CD4-positive, alpha-beta T cell treated with Interferon alpha-2 for 1 hour (primary cell): ENCODE results near the gene C6.
"Not testable (repeated sequence)": the region's sequence is repeated elsewhere in the genome, so short reads cannot be mapped to it uniquely, and the experiment has no call there.

Experiments used
- DNase-seq, 2 donors: peaks; one replicate each; pipeline ENCODE4 v3.0.0-alpha.2; 2020 to 2022

The C6 gene

GRCh38 chr5:41213340-41213739 lies at the start of gene C6:
C6 (minus strand) TSS chr5:41213532; CDS start chr5:41203230, 10,302 bp downstream.
- DNase-seq: no peak

- no peak for DNase-seq
Observed at GRCh38 chr5:41256400-41256799, 43.1 kb upstream of the C6 start.

- no peak for DNase-seq
Observed at GRCh38 chr5:41253109-41253508, 39.8 kb upstream of the C6 start.

DNA sequence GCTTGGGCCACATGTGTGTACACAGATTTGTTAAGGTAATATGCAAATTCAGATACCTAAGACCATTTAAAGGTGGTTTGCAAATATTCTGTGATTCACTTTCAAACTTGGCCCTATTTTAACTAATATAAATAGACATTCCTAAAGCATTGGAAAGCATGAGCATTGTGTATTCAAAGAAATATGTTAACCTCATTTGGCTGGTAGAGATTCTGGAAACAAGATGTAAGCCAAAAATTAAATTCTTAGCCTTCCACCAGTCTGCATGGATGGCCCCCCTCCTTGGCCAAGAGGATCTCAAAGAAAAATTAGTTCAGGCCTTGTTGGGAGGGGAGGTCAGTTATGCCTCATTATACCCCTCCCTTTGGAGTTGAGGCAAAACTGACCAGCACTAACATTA lies 38.7 kb upstream of the C6 start:
- no peak for DNase-seq

- no peak for DNase-seq
Observed at GRCh38 chr5:41250351-41250987, 37.1 kb upstream of the C6 start.

DNA sequence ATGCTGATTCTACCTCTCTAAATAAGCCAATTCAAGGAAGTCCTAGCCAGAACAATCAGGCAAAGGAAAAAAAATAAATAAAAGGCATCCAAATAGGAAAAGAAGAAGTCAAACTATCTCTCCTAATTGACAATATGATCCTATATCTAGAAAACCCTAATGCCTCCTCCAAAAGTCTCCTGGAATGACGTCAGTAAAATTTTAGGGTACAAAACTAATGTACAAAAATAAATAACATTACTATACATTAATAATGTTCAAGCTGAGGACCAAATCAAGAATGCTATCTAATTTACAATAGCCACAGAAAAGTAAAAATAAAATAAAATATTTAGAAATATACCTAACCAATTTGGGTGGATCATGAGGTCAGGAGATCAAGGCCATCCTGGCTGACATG lies 33.8 kb upstream of the C6 start:
- no peak for DNase-seq

DNA sequence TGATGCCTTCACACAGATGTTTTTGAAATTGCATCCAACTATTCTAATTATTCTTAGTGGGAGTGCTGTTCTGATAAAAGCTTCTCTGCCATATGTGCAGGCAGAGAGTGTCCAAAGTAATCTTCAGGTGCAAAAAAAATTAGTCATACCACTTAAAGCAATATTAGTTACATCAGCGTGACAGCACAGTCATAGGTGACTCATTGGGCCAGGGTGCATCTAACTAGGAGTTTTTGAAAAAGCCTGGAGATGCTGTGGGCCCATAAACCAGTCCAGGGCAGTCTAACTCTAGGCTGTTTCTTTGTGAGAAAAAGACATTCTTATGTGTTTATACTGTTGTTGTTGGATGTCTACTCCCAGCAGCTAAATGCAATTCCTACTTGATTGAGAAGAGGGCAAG lies 33.0 kb upstream of the C6 start:
- no peak for DNase-seq

GRCh38 chr5:41243558-41243957 lies 30.2 kb upstream of the C6 start:
- no peak for DNase-seq

DNA sequence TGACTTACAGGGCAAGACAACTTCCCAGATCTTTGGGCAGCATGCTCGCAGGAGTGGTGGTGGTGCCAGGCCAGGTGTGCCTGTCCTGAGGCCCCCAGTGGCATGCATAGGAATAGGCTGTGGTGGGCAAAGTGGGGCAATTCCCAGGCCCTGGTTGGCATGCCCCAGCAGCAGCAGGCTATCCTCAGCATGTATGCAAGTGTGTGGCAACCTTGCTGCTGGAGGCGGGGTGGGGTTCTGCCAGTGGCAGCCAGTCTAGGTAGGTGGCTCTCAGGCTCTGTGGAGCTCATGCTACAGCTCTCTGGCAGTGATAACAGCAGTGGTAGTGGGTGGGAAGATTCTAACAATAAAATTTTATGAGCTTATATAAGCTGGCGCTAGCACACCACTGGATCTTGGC lies 27.7 kb upstream of the C6 start:
- no peak for DNase-seq

- no peak for DNase-seq
Observed at GRCh38 chr5:41240390-41240789, 27.1 kb upstream of the C6 start.

GRCh38 chr5:41234475-41234874 lies 21.1 kb upstream of the C6 start:
- DNase-seq: no peak

DNA sequence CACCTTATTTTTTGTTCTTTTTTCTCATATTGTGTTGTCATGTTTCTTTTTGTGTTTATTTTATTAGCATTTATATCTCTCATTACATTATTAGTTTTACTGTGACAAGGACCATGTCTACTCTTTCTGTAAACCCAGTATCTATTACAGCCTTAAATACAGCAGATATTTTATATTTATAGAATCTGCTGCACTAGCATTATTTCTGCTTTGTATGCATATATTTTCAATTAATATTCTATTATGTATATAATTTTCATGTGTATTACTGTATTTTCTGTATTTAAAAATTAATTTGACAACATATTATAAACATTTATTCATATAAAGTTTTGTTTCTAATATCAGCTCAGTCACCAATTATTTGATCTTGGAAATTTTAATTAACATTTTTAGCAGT lies 19.5 kb upstream of the C6 start:
- DNase-seq: no peak

GRCh38 chr5:41230276-41230675 lies 16.9 kb upstream of the C6 start:
- not testable (repeated sequence) for DNase-seq

DNA sequence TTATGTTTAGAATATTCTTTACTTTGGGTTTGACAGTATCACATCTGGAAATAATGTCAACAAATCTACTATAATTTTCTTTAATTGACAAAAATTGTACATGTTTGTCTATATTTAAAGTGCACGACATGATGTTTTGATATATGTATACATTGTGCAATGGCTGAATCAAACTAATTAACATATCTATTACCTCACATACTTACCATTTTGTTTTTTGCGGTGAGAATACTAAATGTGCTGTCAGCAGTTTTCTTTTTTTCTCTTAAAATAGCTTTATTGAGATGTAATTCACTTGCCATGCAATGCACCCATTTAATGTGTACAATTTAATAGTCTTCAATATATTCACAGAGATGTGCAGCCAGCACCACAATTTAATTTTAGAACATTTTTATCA lies 10.6 kb upstream of the C6 start:
- DNase-seq: no peak

DNA sequence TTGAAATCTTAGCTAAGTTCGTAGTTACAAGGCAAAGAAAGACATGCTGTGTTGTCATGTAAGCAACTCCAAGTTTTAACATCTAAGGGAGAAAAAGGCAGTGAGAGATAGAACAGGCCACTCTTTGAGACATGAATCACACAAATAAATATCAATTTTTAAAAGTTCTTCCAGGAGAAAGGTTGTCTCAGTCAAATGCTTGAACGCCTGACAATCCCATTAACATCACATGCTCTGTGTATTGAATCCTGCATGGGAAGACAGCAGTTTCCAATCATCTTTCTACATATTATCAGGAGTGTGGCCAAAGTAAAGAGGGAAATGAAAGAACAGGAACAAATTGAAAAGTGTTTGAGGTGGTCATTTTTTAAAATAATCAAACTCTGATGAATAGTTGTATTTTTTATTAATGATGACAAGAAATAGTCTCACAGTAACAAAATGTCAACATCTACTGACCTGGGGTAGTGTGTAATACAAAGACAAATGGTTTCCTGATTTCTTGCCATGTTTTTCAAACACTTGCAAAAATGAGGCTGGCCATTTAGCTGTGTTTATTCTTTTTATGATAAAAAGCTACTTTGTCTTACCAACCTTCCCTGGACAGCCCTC lies 6.4 kb upstream of the C6 start:
- DNase-seq: no peak

DNA sequence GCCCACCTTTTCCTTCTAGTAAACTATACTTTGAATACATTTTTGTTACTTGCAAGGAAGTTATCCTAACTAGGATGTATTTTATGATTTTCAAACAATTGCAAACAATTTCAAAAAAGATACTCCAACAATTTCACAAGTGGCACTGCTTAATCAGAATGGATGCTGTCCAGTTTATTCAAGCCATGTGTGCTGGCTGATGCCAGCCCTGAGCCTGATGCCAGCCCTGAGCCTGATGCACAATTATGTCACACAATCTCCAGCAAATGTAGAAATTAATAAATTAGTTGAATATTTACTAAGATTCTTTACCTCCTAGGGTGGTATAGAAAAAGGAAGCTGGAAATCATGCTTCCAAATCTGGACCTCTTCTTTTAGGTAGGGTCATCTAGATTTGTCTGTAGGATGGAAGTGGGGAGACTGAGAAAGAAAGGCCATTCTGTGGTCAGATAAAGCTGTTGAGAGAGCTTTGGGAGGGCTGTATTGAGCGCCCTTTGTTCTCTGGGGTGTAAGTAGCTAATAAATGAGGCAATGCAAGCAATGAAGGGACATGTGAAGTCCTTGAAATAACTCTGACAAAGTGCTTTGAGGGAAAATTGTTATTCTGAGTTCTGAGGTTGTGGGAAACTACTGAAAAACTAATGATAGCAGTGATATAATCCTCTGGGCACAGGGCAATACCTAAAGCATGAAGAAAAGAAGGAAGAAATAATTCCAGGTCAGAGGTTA lies 5.8 kb upstream of the C6 start:
- no peak for DNase-seq

- DNase-seq: no peak
Observed at GRCh38 chr5:41214182-41214581, 850 bp upstream of the C6 start.

DNA sequence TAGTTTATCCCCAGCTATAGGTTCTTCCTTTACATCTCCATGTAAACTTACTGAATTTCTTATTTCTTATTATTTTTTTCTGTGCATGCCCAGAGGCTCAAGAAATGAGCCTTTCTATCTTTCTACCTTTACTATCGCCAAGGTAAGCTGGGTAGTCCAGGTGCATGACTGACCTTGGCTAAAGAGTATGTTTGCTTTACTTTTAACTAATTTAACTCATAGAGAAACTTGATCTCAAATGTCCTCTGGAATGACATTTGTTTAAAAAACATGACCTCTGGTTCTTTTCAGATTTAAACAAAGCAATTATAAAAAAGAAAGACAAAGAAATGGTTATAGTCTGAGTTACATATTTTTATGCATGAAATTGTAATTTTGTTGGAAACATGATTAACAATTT lies 397 bp downstream of the C6 start:
- no peak for DNase-seq

- no peak for DNase-seq
Observed at GRCh38 chr5:41211417-41211816, 1.9 kb downstream of the C6 start.

- not testable (repeated sequence) for DNase-seq
Observed at GRCh38 chr5:41205475-41205874, 7.9 kb downstream of the C6 start.

GRCh38 chr5:41203033-41203432 lies 10.3 kb downstream of the C6 start:
- DNase-seq: no peak

GRCh38 chr5:41201082-41201772 lies 12.1 kb downstream of the C6 start:
- no peak for DNase-seq

DNA sequence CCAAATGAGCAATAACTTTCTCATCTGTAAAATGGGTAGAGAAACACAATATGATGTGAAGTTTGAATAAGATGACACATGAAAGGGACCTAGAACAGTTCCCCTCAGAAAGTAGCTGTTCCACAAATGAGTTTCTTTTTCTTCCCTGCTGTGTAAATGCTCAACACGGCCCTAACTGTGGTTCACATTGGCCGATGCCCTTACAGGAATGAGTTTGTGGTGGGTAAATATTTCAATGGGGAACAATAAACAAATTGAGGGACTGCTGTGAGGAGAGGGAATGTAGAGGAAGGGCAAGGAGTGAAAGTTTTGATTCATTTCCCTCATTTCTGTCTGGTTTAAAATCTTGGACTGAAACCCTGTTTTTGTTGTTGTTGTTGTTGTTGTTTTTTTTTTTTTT lies 12.8 kb downstream of the C6 start:
- no peak for DNase-seq

DNA sequence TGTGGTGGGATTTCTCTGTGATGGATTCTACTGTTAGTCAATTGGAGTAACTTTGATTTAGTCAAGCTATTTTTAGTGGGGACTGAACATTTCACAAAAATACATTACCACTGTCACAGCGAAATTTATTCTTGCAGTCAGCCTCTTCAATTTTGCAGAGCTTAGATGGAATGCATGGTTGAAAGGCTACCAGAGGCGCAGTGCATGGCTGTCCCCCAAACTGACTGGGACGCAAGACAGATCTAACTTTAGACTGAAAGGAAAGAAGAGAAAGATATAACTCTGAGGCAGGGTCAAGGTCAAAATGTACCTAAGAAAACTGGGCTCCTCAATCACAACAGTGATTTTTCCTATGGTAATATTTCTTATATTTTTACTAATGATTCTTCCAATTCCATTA lies 13.7 kb downstream of the C6 start:
- no peak for DNase-seq
